IMR-90 (cell line): ENCODE data around the gene KLHL25. TPM values are rescaled to one million over a fixed set of nuclear protein-coding genes. Genes with fewer than 3 reads are reported as not detected.

ENCODE experiments used
- ATAC-seq: fragments of 200-7000 bp; cut with Tn5 transposase; 2 replicates; pipeline ENCODE4 v1.9.1; 2020; ENCODE audit warnings: low read depth, mild to moderate bottlenecking, moderate library complexity
- BruUV-seq: library from RNA; stranded (reverse); fragments of 400-500 nt; replicated peaks from 2 replicates; lab custom pipeline; 2021; lab: Mats Ljungman, UMichigan
- CTCF ChIA-PET: fragments of 300-600 bp; formaldehyde crosslinking; extraction: SDS; loops from one replicate; lab custom pipeline; 2021; ENCODE audit warnings: antibody characterized with exemption; lab: Yijun Ruan, JAX
- POLR2A ChIA-PET: fragments of 300-600 bp; sonication (Branson Sonifier 250); formaldehyde crosslinking; loops from one replicate; lab custom pipeline; 2022; ENCODE audit warnings: antibody characterized with exemption; ENCODE audit not compliant: unreplicated experiment; lab: Charles Lee
- DNase-seq: peaks from one replicate; pipeline ENCODE4 v3.0.0; 2013
- H2AFZ ChIP-seq: replicated peaks from 2 replicates; pipeline ENCODE3; 2013; ENCODE audit warnings: low read length, mild to moderate bottlenecking; ENCODE audit not compliant: poor library complexity
- H2AK5ac ChIP-seq: 2 replicates; pipeline ENCODE4 v1.6.1; 2013; ENCODE audit warnings: low read depth, low read length, inconsistent platforms
- H2AK9ac ChIP-seq: replicated peaks from 2 replicates; pipeline ENCODE3; 2013; ENCODE audit warnings: mild to moderate bottlenecking, low read depth, low read length, moderate library complexity; ENCODE audit not compliant: poor library complexity
- H2BK120ac ChIP-seq: 2 replicates; pipeline ENCODE4 v1.6.1; 2013; ENCODE audit warnings: low read depth, low read length, inconsistent platforms
- H2BK15ac ChIP-seq: 3 replicates; pipeline ENCODE4 v1.6.1; 2013; ENCODE audit warnings: low read depth, low read length, inconsistent platforms
- H2BK20ac ChIP-seq: 2 replicates; pipeline ENCODE4 v1.6.1; 2013; ENCODE audit warnings: low read depth, mild to moderate bottlenecking, inconsistent platforms, low read length, moderate library complexity
- H2BK5ac ChIP-seq: 2 replicates; pipeline ENCODE4 v1.6.1; 2013; ENCODE audit warnings: mild to moderate bottlenecking, low read depth, low read length, inconsistent platforms; ENCODE audit not compliant: poor library complexity, severe bottlenecking
- H3K14ac ChIP-seq: replicated peaks from 2 replicates; pipeline ENCODE4 v1.6.1; 2013; ENCODE audit warnings: low read depth, low read length, inconsistent platforms
- H3K18ac ChIP-seq: 2 replicates; pipeline ENCODE4 v1.6.1; 2013; ENCODE audit warnings: low read depth, low read length, control low read depth
- H3K23ac ChIP-seq: 2 replicates; pipeline ENCODE4 v1.6.1; 2013; ENCODE audit warnings: low read depth, low read length, inconsistent platforms
- H3K27ac ChIP-seq: 2 replicates; pipeline ENCODE4 v1.5.1; 2013; ENCODE audit warnings: mild to moderate bottlenecking, control low read depth, low read length; ENCODE audit not compliant: insufficient read depth
- H3K27me3 ChIP-seq: 2 replicates; pipeline ENCODE4 v1.6.1; 2013; ENCODE audit warnings: low read length; ENCODE audit not compliant: control insufficient read depth, insufficient read depth
- H3K36me3 ChIP-seq: 2 replicates; pipeline ENCODE4 v1.6.1; 2013; ENCODE audit warnings: low read length, mixed read lengths; ENCODE audit not compliant: control insufficient read depth, insufficient read depth
- H3K4ac ChIP-seq: 2 replicates; pipeline ENCODE4 v1.6.1; 2013; ENCODE audit warnings: low read depth, low read length, inconsistent platforms
- H3K4me1 ChIP-seq: 2 replicates; pipeline ENCODE4 v1.6.1; 2013; ENCODE audit warnings: low read length, mixed read lengths; ENCODE audit not compliant: control insufficient read depth, insufficient read depth
- H3K4me2 ChIP-seq: 2 replicates; pipeline ENCODE4 v1.6.1; 2013; ENCODE audit warnings: low read depth, mild to moderate bottlenecking, control low read depth, low read length, moderate library complexity
- H3K4me3 ChIP-seq: 2 replicates; pipeline ENCODE4 v1.5.1; 2013; ENCODE audit warnings: low read depth, mild to moderate bottlenecking, control low read depth, low read length, moderate library complexity; ENCODE audit not compliant: insufficient read depth
- H3K56ac ChIP-seq: 2 replicates; pipeline ENCODE4 v1.6.1; 2013; ENCODE audit warnings: low read length, inconsistent platforms; ENCODE audit not compliant: insufficient read depth; ENCODE audit errors: extremely low read depth
- H3K79me1 ChIP-seq, 2 experiments: 2 replicates each; pipeline ENCODE4 v1.6.1; 2013; ENCODE audit warnings: low read length in 2 of 2, inconsistent platforms in 1 of 2, low read depth in 1 of 2
- H3K9ac ChIP-seq: 2 replicates; pipeline ENCODE4 v1.6.1; 2013; ENCODE audit warnings: low read depth, low read length, control low read depth
- H3K9me1 ChIP-seq: 2 replicates; pipeline ENCODE4 v1.6.1; 2013; ENCODE audit warnings: low read length, inconsistent platforms; ENCODE audit not compliant: insufficient read depth
- H3K9me3 ChIP-seq: 2 replicates; pipeline ENCODE4 v1.6.1; 2013; ENCODE audit warnings: low read length; ENCODE audit not compliant: control insufficient read depth, insufficient read depth
- H4K20me1 ChIP-seq: 2 replicates; pipeline ENCODE4 v1.6.1; 2013; ENCODE audit warnings: low read length, inconsistent platforms; ENCODE audit not compliant: insufficient read depth
- H4K5ac ChIP-seq: 2 replicates; pipeline ENCODE4 v1.6.1; 2013; ENCODE audit warnings: mild to moderate bottlenecking, low read depth, low read length, control low read depth
- H4K8ac ChIP-seq, 2 experiments: 2 replicates each; pipeline ENCODE4 v1.6.1; 2013; ENCODE audit warnings: low read depth in 2 of 2, low read length in 2 of 2, control low read depth in 1 of 2, inconsistent platforms in 1 of 2
- H4K91ac ChIP-seq: 2 replicates; pipeline ENCODE4 v1.6.1; 2013; ENCODE audit warnings: low read depth, low read length, inconsistent platforms; ENCODE audit not compliant: insufficient read depth
- BHLHE40 ChIP-seq: fragments of 150-350 bp; IDR thresholded peaks from 2 replicates; pipeline ENCODE4 v1.6.1; 2016; ENCODE audit warnings: mild to moderate bottlenecking, low read depth, low read length
- CTCF ChIP-seq: conservative IDR thresholded peaks from 2 replicates; pipeline ENCODE4 v1.5.1; 2012; ENCODE audit warnings: mild to moderate bottlenecking, low read depth, low read length, improper control_type of control experiment
- FOS ChIP-seq: fragments of 150-350 bp; IDR thresholded peaks from 2 replicates; pipeline ENCODE4 v1.6.1; 2016; ENCODE audit warnings: low read depth, low read length
- MAFK ChIP-seq: IDR thresholded peaks from 2 replicates; pipeline ENCODE4 v1.6.1; 2012; ENCODE audit warnings: low read depth, low read length, improper control_type of control experiment
- MAZ ChIP-seq: IDR thresholded peaks from 2 replicates; pipeline ENCODE4 v1.6.1; 2012; ENCODE audit warnings: low read depth, mild to moderate bottlenecking, low read length, improper control_type of control experiment, moderate library complexity, borderline replicate concordance
- NFE2L2 ChIP-seq: fragments of 150-350 bp; IDR thresholded peaks from 2 replicates; pipeline ENCODE4 v1.6.1; 2016; ENCODE audit warnings: low read depth, mild to moderate bottlenecking, low read length
- POLR2A ChIP-seq: IDR thresholded peaks from 2 replicates; pipeline ENCODE4 v1.6.1; 2012; ENCODE audit warnings: mild to moderate bottlenecking, low read depth, low read length
- RAD21 ChIP-seq: IDR thresholded peaks from 2 replicates; pipeline ENCODE4 v1.6.1; 2012; ENCODE audit warnings: low read length, improper control_type of control experiment
- RCOR1 ChIP-seq: IDR thresholded peaks from 2 replicates; pipeline ENCODE4 v1.6.1; 2012; ENCODE audit warnings: mild to moderate bottlenecking, low read length, improper control_type of control experiment; ENCODE audit not compliant: insufficient replicate concordance
- RFX5 ChIP-seq: IDR thresholded peaks from 2 replicates; pipeline ENCODE4 v1.8.0; 2012; ENCODE audit warnings: low read depth, mild to moderate bottlenecking, low read length, moderate library complexity
- WGBS, 2 experiments: methylation state at CpG; one replicate each; pipeline versions ENCODE4 v1.1.5 to v1.1.7; 2013; ENCODE audit warnings: missing lambda C conversion rate in 2 of 2; ENCODE audit not compliant: insufficient read length in 1 of 2; ENCODE audit errors: extremely low coverage in 2 of 2; 5-methylcytosine and 5-hydroxymethylcytosine counted together
- dilution Hi-C: fragments of 300-500 bp; cut with HindIII; formaldehyde crosslinking; loops from one replicate; pipeline ENCODE4 v1.14.3; 2018; ENCODE audit warnings: low sequenced_read_pairs; ENCODE audit not compliant: unreplicated experiment
- in situ Hi-C: fragments of 300-500 bp; cut with MboI; formaldehyde crosslinking; loops from 3 replicates; pipeline ENCODE4 v1.14.3; 2019; ENCODE audit warnings: low sequenced_read_pairs, inconsistent platforms, mixed read lengths
- intact Hi-C: fragments of 100-400 bp; cut with micrococcal nuclease; formaldehyde crosslinking; loops from 2 replicates; pipeline ENCODE4 v1.10.0; 2022
- polyA plus RNA-seq, 3 experiments: library from polyadenylated mRNA; depleted of rRNA; stranded (reverse); fragments of >200 nt; gene quantifications; 2 replicates each; pipeline ENCODE4 v1.2.3, GENCODE V29; 2012; ENCODE audit warnings: low replicate concordance in 1 of 3
- total RNA-seq: library from RNA; depleted of rRNA; stranded (reverse); fragments of >200 nt; gene quantifications from 2 replicates; pipeline ENCODE4 v1.2.3, GENCODE V29; 2012
- TF ChIP-seq, protein P1 (sequence below): fragments of 150-350 bp; IDR thresholded peaks from 2 replicates; pipeline ENCODE4 v1.6.1; 2016; ENCODE audit warnings: low read depth, mild to moderate bottlenecking, low read length, moderate library complexity, borderline replicate concordance

KLHL25 gene
- total and polyA plus RNA-seq, 2 of the 4 experiments (the other 2 are of a cell fraction): 2.7 to 5.6 TPM

DNA sequence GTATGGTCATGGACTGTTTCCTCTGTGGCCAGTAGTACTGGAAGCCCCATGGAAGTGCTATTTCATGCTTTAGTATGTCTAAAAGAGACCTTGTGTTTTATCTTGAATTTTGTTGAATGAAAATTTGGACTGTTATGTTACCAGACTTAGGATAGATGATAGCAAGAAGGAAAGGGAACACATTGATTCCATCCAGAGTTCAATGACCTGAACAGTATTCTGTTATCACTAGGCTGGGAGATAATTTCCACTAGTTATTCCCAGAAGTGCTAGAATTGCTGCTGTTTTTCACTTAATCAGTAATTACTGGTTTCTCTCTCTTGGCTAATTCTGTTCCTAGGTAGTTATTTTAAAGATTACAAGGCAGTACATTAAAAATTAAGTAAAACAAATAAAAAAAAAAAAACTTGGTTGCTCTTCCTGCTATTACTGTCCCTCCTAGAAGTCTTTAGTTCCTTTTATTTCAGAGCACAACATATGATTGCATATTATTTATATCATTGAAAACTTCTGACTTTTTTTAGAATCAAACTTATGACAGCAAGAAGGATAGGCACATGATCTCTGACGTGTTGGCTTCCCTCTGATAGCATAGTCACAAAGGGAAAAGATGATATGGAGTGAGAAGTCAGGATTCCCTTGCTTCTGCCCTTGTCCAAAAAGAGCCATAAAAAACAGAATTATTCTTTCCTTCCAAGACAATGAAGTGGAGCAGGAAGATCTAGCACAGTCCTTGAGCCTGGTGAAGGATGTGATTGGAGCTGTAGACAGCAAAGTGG, 72.2 kb downstream of the KLHL25 start:
- Histone ChIP-seq H2AFZ (no peak overlapping the region), H3K56ac (no peak overlapping the region), H2AK9ac (no peak overlapping the region), H4K8ac (no peak overlapping the region), H2BK120ac (no peak overlapping the region), H4K20me1 (no peaks in the 10 kb centered on the region), H2AK5ac (no peak overlapping the region), H3K4me1 (peaks cover 6% of the 10 kb centered on the region), H3K9me3 (no peaks in the 10 kb centered on the region), H3K79me1 (no peaks in the 10 kb centered on the region; a peak in 2 of 4 replicates), H3K14ac (no peak overlapping the region), H3K9me1 (no peaks in the 10 kb centered on the region), H3K18ac (no peak overlapping the region), H3K4ac (no peak overlapping the region), H4K5ac (no peak overlapping the region), H3K27ac (no peak overlapping the region), H2BK5ac (no peak overlapping the region), H3K23ac (no peak overlapping the region), H3K36me3 (peaks cover 31% of the 10 kb centered on the region), H2BK20ac (no peak overlapping the region), H3K4me2 (no peak overlapping the region), H3K4me3 (no peak overlapping the region), H2BK15ac (no peak overlapping the region), H3K27me3 (no peaks in the 10 kb centered on the region), H4K91ac (no peak overlapping the region), H3K9ac (no peak overlapping the region)
- no peak for DNase-seq
- ChIA-PET POLR2A (no interaction called here), CTCF (interaction anchor here (0.7 kb wide), 1 partner anchor 15 kb away, joined by 3 read pairs; no protein-coding TSS in a partner anchor)
- ATAC-seq: no peak
- in situ Hi-C loops (no loop called here), dilution Hi-C loops (no loop called here), intact Hi-C loops (no loop called here)
- no TSS peak for BruUV-seq
- no CpG with 5 or more reads among the region's 1 CpG for WGBS, 2 experiments
- TF ChIP-seq, protein P1, sequence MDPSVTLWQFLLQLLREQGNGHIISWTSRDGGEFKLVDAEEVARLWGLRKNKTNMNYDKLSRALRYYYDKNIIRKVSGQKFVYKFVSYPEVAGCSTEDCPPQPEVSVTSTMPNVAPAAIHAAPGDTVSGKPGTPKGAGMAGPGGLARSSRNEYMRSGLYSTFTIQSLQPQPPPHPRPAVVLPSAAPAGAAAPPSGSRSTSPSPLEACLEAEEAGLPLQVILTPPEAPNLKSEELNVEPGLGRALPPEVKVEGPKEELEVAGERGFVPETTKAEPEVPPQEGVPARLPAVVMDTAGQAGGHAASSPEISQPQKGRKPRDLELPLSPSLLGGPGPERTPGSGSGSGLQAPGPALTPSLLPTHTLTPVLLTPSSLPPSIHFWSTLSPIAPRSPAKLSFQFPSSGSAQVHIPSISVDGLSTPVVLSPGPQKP: no peak
- TF ChIP-seq BHLHE40 (no peak), FOS (no peak), RFX5 (no peak), POLR2A (no peak), RAD21 (no peak), CTCF (no peak), MAFK (no peak), RCOR1 (no peak), NFE2L2 (no peak), MAZ (no peak)
